NK-92 treated with Interleukin-12 subunit alpha and Interleukin-12 subunit beta, amount 100 ng/mL, for 24 hours (cell line): Measurements from ENCODE around the gene SHISA9.

Source experiments
- DNase-seq: peaks from one replicate; lab custom pipeline; 2025; lab: John Stamatoyannopoulos, UW

Gene SHISA9

DNA sequence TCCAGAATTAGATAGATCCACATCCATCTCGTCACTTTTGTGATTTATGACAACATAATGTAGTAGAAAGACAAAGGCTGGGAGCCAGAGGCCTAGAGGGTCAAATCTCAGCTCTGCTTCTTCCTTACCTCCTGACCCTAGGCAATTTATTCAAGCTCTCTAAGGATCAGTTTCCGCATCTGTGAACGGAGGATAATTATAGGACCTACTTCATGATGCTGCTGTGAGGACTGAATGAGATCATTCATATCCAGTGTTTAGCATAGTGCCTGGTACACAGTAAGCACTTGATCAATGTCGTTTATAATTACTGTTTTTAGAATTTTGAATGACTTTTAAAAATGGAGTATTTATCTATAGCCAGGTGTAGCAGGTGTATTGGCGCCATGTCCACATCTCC, 128.4 kb downstream of the SHISA9 start:
- no peak for DNase-seq

DNA sequence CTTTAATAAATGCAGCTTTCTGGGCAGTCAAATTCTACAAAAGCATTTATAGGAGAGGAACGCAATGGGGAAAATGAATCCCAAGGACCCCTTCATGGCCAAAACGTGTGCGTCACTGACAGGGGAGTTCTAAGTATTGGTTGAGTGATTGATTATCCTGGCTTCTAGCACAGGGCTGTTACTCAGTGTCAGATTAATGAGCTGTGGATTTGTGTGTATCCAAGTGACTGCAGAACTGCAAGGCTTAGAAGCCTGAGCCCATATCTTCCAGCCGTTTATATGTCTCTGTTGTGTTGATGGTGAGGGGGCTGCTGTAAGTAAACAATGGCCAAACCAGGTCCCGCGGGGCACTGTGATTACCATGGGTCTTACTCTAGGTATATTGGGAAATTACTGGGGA, 129.4 kb downstream of the SHISA9 start:
- DNase-seq: no peak

DNA sequence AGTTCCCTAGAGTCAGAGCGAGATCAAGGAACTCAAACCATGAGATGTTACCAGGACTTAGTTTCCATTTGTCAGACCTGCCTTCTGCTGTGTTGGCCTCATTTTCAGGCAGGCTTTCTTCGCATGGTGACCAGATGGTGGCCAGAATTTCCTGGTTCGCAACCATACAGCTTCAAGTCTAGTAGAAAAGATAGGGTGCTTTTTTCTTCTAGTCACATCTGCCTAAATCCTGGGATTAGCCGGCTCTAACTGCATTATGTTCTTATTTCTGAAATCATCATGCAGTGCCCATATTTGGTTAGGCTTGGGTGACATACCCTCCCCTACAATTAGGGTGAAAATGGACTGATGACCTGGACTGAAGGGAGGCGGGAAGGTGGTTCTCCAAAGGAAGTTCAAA, 131.5 kb downstream of the SHISA9 start:
- no peak for DNase-seq

DNA sequence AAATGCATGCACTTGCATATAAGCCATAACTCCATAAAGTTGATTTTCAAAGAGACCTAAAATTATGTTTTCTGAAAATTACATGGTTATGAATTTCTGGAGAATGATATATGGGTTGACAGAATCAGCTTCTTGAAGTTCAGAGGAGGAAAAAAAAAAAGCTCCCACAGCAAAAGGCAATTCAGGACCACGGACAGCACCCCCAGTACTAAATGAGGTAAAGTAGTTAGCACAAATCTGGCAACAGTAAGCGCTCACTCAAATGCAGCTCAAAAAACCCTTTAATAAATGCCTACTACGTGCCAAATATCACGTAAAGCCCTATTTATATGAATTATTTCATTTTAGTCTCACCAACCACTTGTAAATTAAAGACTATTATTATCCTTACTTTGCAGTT, 135.2 kb downstream of the SHISA9 start:
- no peak for DNase-seq

DNA sequence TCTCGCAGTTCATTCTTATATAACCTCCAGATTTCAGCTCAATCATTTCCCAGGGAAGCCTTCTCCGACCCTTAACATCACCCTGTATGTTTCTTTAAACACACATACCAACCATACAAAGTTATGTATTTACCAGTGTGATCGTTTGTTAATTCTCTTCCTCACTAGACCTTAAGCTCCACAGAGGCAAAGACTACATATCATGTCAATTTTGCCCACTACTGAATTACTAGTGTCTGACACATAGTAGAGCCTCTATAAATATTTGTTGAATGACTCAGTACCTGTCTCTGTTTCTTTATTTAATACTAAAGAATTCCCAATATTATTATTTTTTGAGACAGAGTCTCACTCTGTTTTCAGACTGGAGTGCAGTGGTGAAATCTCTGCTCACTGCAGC, 137.2 kb downstream of the SHISA9 start:
- DNase-seq: no peak

DNA sequence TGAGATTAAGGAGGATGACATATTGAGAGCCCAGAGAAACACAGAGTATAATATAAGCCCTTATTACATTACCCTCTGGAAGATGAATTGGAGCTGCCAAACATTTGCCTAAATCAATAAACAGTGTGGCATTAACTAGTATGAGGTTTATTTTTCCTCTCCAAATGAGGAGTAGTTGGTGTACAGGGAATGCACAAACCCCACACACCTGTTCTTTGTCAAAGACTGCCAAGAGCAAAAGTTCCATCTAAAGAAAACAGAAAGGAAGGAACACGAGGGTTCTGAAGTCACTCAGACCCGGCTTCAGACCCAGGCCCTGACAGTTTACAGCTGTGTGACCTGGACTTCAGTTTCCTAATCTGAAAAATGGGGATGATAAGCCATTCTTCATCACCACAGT, 138.1 kb downstream of the SHISA9 start:
- DNase-seq: no peak

DNA sequence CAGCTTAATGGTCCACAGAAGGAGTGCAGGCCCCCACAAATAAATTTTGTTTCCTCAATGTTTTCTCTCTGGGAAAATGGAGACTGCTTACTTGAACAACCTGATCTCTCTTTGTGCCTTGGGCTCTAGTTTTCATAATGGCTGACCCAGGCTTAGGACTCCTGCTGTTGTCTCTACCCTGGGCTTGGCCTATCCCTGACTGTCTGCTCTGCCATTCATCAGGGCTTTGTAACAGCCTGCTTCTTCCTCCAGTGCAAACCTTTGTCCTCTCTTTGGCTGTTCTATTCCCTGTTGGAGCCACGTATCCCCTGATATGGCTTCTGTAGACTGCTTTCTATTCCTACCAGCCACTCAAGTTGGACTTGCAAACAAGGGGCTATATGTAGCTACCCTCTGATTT, 139.8 kb downstream of the SHISA9 start:
- no peak for DNase-seq

DNA sequence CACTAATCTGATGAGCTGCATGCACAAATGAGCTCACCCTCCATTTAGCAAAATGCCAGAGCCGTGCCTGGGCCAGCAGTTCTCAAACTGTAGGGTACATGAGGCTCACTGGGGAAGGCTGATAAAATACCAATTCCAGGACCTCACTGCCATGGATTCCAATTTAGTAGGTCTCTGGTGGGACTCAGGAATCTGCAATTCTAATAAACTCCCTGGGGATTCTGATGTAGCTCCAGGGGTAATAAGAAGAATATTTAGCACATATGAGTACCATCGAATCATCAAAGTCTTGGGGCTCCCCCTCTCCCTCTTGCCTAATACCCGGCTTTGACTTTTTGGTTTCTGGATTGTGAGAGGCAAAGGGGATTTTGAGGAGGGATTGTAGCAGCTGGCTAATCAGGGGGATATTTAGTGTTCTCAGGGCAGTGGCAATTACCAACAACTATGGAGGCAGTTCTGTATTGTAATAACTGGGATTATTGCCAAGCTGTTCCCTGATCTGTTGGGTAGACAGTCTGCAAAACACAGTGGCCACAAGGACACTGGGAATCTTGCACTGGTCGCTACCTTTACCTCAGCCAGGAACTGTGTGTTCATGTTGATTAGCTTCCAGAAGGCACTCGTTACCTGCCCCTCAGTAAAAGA, 140.4 kb downstream of the SHISA9 start:
- no peak for DNase-seq

DNA sequence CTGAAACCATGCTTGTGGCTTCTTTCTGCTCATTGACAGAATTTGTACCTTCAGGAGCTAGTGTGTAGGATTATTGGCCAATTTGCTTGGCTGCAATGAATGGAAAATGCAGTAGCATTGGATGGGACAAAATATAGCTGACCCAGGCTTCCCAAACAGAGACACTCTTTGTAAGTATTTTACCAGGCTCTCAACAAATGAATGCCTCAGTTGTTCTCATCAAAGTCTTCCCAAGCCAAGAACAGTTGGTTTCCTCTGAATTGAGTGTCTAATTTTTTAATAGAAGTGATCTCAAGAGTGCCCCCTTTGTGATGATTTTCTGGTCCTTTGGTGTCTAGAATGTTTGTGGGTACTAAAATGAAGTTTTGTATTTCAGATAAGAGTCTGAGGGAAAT, 140.9 kb downstream of the SHISA9 start:
- no peak for DNase-seq

DNA sequence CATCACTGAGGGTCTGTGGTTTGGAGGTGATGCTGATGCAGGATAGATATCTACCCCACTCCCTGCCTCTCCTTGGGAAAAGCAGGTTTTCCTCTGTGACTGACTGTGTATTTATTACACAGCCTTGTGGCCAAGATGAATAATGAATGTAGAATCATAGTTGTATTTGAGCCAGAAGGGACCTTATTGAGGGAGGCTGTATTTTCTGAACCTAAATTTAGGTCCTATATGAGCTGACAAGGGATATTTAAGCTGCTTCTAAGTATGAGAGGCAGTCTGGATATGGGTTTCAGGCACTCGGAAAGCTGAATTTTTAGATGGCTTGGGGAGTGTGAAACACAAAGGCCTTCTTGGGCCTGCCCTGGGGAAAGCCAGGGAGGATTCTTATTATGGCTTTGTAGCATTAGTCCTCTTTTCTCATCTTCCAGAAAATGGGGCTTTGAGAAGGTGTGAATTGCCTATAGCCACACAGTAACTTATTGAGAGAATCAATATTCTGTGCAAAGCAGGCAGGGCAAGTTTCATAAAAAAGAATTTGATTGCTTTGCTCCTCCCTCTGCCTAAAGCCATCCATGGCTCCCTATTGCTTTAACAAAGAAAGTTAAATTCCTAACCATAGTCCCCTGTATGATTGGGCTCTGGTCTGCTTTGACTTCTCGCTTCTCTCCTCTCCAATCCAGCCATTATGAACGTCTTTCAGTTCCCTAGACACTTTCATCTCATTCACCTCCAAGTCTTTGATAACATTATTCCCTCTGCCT, 144.8 kb downstream of the SHISA9 start:
- DNase-seq: no peak

DNA sequence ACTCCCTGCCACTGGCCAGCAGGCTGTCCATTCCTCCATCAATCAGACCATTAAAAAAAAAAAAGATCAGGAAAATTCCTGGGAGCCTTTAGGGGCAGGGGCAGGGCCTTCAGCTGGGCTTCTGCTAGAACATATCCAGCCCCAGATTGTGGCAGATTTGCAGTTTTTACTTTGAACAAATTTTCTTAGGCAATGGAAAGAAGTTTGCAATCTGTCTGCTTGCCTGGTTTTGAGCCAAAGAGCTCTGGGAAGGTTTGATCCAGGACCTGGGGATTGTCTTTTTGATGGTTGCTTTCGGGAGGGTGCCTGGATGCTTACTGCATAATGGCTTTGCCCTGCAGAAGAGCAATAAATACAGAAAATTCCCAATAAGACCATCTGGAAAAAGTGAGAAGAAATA, 145.9 kb downstream of the SHISA9 start:
- no peak for DNase-seq

DNA sequence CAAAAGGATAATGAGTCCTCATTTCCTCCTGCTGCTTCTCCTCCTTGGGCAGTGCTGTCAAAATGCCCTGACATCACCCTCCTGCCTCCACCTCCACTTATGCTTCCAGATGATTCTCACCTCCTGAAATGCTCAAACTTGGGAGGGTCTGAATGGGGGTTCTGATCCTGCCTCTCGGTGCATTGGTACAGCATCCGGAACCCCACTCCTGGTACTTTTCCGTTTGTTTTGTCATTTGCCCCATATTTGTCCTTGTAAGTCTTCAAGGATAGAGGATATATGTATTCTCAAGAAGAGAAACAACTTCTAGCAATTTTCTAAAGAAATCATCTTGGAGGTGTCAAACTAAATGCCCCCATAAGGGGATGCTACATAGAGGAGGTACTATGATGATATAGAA, 148.3 kb downstream of the SHISA9 start:
- no peak for DNase-seq

DNA sequence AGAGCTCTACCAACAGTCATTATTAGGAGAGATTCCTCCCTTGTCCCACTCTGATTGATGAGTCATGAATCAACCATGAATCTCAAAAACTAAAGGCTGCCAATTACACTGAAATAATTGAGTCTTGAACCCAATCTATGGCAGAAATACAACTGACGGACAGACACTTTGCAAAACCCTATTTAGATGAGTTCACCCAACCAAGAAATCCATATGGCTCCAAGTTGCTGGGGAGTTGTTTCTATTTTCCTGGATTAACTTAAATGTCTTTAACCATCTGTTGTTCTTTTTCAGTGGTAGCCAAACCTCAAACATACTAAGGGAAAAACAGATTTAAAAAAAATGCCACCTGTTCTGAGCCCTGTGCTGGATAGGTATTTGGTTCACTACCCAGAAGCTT, 151.0 kb downstream of the SHISA9 start:
- DNase-seq: no peak

DNA sequence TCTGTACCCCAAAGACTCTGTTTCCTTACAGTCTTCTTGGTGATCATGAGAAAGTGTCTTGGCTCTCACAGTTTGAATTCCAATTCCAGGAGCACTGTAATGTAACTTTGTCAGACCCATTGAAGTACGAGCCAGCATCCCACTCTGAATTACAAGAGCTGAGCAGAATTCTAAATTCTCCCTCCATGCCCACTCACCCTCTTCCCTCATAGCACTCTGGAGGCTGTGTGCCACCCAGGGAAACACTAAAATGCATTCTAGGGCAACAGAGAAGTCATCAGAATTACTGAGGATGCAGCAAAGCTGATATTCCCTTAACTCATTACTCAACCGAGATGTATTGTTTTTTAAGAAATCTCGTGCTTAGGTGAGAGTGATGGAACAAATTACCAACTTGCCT, 154.1 kb downstream of the SHISA9 start:
- DNase-seq: no peak

DNA sequence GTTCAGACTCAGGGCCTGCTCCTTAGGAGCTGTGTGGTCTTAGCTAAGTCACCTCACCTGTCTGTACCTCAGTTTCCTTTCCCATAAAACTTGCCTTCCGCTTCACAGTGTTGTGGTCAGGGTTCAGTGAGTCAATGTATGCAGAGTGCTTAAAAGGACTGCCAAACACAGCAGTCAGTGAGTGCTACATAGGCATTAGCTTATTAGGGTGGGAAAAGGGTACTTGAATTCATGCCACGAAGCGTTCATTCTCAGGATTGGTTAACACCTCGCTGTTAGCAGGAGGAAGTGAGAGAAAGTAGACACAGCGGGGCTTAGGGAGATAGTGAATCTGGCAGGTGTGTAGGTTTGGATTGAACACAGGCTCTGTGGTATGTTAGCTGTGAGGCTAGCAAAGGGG, 155.2 kb downstream of the SHISA9 start:
- no peak for DNase-seq

DNA sequence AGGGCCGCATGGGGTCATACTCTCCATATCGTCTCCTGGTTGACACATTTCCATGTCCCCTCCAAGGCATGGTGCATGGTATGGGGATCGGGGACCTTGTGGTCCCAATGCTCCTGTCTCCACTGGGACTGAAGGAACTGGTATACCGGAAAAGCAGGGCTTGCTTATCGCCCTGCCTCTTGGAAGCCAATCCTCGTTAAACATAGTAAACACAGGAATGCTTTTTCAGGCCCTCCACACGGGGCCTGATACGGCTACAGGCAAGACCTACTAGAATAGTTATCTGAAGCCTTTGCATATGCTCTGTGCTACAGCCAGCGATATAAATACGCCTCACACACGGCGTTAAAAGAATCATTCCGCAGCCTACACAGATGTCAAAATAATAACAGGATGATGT, 159.5 kb downstream of the SHISA9 start:
- no peak for DNase-seq

DNA sequence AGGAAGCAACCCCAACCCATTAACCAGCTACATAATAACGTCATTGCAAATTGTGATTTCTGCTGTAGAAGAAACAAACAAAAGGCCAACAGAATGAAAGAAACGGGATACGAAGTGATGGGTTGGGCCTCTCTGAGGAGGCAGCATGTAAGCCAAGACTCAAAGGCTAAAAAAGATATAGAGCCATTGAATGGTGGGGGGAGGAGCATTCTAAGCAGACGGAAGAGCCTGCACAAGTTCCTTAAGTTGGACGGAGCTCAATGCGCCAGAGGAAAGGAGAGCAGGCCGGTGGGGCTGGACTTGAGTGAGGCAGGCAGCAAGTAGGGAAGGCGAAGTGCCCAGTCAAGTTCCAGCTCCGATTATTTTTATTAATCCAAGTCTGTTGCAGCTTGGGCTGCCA, 160.3 kb downstream of the SHISA9 start:
- DNase-seq: no peak

DNA sequence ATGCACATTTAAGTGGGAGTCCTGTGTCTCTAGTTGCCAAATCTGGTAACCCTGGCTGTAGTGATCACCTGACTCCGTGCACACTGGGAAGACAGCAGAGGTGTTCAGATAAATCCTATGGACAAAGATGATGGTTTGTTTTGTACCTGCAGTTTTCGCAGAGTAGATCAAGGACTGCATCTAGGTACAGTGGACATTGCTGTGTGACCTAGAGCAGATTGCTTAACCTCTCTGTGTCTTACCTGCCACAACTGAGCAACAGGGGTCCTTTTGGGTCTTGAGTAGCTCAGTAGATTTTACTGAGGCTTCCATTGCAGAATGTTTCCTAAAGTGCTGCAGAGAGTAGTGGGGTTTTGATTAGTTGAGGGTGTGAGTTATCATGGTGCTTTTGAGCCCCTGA, 160.8 kb downstream of the SHISA9 start:
- DNase-seq: no peak

DNA sequence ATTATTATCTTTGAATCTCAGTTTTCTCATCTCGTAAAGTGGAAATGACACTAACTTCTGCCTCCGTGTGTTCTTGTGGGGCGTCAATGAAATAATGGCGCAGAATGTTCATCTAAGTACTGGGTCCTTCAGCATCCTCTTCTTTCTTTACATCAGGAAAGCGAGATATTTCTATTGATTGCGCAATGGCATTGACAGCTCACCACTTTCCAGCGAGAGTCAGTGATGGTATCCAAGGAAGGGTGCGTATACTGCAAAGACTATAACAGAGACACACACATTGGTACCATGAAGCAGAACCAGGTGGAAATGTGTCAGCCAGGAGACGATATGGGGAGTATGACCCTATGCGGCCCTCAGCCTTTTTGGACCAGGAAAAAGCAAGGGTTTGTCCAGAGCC, 162.1 kb downstream of the SHISA9 start:
- no peak for DNase-seq

DNA sequence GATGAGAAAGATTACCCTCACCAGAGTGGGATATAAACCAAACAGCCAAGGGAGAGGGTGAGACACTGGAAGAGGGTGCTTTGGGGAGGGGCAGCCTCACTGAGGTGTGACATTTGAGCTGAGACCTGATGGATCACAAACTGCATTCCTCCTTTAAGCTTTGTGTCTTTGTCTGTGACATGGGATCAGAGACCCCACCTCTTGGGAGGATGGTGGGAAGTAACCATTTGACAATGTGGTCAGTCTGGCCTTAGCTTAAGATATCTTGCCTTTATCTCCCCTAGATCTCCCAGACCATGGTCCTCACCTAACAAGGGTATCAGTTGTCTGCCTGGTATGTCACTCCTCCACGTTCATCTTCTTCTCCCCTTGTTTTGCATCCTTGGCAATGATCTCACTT, 163.4 kb downstream of the SHISA9 start:
- DNase-seq: no peak

DNA sequence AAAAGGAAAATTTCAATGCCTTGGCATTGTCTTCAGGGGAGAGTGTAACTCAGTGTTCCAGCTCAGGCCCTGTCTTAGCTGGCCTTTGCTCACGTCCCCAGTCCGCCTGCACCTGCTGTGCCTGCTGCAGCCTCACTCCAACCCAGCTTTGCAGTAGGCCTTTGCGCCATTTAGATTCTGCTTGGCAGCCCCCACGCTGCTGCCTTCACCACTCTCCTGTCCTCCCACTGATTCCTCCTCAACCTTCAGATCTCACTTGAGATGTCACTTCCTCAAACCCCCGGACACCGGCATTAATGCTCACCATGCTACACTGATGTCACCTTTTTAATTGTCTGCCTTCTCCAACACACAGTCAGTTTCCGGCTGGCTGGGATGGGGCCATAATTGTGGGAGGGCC, 166.2 kb downstream of the SHISA9 start:
- no peak for DNase-seq

DNA sequence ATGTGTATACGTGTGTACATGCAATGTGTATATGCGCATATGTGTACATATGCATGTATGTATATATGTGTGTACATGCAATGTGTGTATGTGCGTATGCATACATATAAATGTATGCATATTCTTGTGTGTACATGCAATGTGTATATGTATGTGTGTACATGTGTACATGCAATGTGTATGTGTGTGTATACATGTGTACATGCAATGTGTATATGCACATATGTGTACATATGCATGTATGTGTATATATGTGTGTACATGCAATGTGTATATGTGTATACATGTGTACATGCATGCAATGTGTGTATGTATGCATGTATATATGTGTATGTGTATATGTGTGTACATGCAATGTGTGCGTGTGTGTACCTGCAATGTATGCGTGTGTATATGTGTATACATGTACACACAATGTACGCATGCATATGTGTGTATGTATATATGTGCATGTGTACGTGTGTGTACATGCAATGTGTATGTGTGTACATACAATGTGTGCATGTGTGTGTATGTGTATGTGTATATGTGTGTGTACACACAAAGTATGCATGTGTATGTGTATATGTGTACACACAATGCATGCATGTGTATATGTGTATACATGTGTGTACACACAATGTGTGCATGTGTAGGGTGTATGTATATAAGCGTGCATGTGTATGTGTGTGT, 167.7 kb downstream of the SHISA9 start:
- DNase-seq: no peak

DNA sequence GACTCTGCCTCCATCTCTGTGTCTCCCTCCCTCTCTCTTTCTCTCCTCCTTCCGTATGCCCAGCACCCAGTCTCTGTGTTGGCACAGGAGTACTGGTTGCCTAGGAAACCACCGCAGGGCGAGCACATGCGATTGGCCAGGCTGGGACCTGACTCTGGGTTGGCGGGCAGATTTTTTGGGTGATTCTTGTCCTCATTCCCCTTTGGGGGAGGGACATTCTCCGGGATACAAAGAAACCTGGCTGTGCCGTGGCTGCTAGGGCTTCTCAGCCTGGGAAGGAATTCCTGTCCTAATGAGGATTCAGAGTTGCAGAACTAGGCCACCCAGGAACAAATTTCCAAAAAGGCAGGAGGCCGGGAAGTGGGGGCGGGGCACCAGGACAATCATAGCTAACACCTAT, 168.9 kb downstream of the SHISA9 start:
- DNase-seq: no peak

DNA sequence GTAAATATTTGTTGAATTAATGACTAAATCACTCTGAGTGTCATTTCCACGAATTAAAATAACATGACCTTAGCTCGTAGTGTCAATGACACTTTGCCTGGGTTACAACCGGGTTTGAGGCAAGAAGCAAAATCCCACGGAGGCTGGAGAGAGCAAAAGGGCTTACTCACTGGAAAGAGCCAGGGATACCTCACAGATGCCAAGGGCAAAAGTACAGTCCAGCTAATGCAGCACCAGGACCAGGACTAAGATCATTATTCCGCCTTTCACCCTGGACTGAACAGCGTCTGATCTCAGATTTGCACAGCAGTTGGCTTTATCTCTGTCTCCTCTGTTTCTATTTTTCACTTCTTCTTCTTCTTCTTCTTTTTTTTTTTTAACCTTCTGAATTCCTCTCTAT, 175.5 kb downstream of the SHISA9 start:
- DNase-seq: no peak
